ENCODE results near the gene PLAC1. TPM values are rescaled to one million over a fixed set of nuclear protein-coding genes. Genes with fewer than 3 reads are reported as not detected.

The PLAC1 gene
- total RNA-seq, 1 experiment from 2014 or later = 0.34 TPM

DNA sequence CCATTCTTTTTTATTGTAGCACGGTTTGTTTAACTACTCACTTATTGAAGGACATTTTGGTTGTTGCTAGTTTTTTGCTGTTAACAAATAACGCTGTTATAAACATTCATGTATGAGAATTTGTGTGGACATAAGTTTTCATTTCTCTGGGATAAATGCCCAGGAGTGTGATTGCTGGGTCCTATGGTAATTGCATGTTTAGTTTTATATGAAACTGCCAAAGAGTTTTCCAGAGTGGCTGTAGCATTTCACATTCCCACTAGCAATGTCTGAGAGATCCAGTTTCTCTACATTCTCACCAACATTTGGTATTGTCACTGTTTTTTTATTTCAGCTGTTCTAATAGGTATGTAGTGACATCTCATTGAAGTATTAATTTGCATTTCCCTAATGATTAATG is 66.8 kb downstream of the PLAC1 start:
- no peaks in the 10 kb centered on the region for H3K79me2 ChIP-seq (ENCODE audit: insufficient read depth, low read length)
- CTCF ChIA-PET = no interaction called here
- intact Hi-C loops (cut with micrococcal nuclease) = no loop called here
- no peak for DNase-seq (ENCODE audit: low read depth, low spot score)
- no TSS peak for BruUV-seq (replicated peaks)
- no peak overlapping the region for H2AFZ ChIP-seq (ENCODE audit: low read depth, low read length, poor library complexity, severe bottlenecking)
- ATAC-seq = no peak
- no peaks in the 10 kb centered on the region for H3K4me1 ChIP-seq (ENCODE audit: control insufficient read depth in 1 of 2, insufficient read depth in 2 of 2, low read length in 2 of 2)
- H3K27ac ChIP-seq (ENCODE audit: low read depth, low read length) = no peak overlapping the region
- no peaks in the 10 kb centered on the region for H3K9me2 ChIP-seq (ENCODE audit: insufficient read depth)
- no peaks in the 10 kb centered on the region for H3K27me3 ChIP-seq (ENCODE audit: insufficient read depth, low read length)
- POLR2A ChIA-PET = no interaction called here
- no peak overlapping the region for H3K4me3 ChIP-seq (replicated peaks in 1 of 2; ENCODE audit: low read depth in 1 of 2, low read length in 2 of 2)
- H3K36me3 ChIP-seq (ENCODE audit: control insufficient read depth in 1 of 2, insufficient read depth in 2 of 2, low read length in 2 of 2) = no peaks in the 10 kb centered on the region
- H4K20me1 ChIP-seq (ENCODE audit: insufficient read depth) = no peaks in the 10 kb centered on the region
- RAD21 ChIA-PET (ENCODE audit: low non-redundant PET in 1 of 2, low total read pairs in 2 of 2, uncharacterized antibody in 2 of 2, unreplicated experiment in 2 of 2) = no interaction called here
- no peak for TF ChIP-seq SIN3A (IDR thresholded peaks at IDR 0.05; ENCODE audit: low read depth)
- TF ChIP-seq RAD21 (IDR thresholded peaks at IDR 0.05; ENCODE audit: low read depth) = no peak
- TF ChIP-seq SRF (IDR thresholded peaks at IDR 0.05; ENCODE audit: low read depth) = no peak
- TF ChIP-seq, protein P1, sequence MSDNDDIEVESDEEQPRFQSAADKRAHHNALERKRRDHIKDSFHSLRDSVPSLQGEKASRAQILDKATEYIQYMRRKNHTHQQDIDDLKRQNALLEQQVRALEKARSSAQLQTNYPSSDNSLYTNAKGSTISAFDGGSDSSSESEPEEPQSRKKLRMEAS (IDR thresholded peaks at IDR 0.05) = no peak
- TF ChIP-seq YY1 (IDR thresholded peaks at IDR 0.05; ENCODE audit: extremely low read depth, insufficient replicate concordance, low read depth, low read length) = no peak
- no peak for TF ChIP-seq POLR2A (IDR thresholded peaks at IDR 0.05; ENCODE audit: borderline replicate concordance, extremely low read depth, insufficient read depth, insufficient read length)
- no peak for TF ChIP-seq POLR2AphosphoS5 (IDR thresholded peaks at IDR 0.05; ENCODE audit: low read depth, low read length)
- H3K9me3 ChIP-seq (ENCODE audit: control insufficient read depth in 1 of 2, insufficient read depth in 1 of 2, low read depth in 1 of 2, low read length in 2 of 2) = no peaks in the 10 kb centered on the region
- H3K9ac ChIP-seq (ENCODE audit: low read length) = no peak overlapping the region
- H3K4me2 ChIP-seq (ENCODE audit: low read length) = no peak overlapping the region

DNA sequence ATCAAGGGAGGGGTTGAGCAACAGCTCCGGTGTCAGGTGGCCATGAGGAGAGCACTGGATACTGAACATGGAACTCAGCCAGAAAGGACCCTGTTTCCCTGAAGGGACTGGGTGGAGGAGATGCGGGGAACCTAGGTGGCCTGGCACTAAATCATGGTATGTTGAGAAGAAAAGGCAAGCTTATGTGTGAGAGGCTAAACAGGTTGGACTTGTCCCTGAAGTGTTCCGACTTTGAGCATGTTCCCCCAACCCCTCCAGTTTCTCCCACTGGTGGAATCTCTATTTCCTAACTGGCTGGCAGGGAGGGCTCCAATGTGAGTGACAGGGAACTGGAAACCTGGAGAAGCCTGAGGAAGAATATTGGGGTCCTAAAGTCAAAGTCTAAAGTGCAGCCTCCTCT is 69.5 kb downstream of the PLAC1 start:
- CTCF ChIA-PET = no interaction called here
- POLR2A ChIA-PET = no interaction called here
- TF ChIP-seq JUND (IDR thresholded peaks at IDR 0.05) (no peak), SIN3A (IDR thresholded peaks at IDR 0.05; ENCODE audit: low read depth) (no peak), ZNF274 (IDR thresholded peaks at IDR 0.05; ENCODE audit: low read depth, low read length) (no peak), EZH2 (IDR thresholded peaks at IDR 0.05) (no peak), EZH2phosphoT487 (IDR thresholded peaks at IDR 0.05; ENCODE audit: borderline replicate concordance) (no peak), SP1 (IDR thresholded peaks at IDR 0.05; ENCODE audit: low read depth) (no peak), CEBPB (IDR thresholded peaks at IDR 0.05; ENCODE audit: low read depth) (no peak), POLR2A (IDR thresholded peaks at IDR 0.05; ENCODE audit: borderline replicate concordance, extremely low read depth, insufficient read depth, insufficient read length) (no peak), CBX3 (IDR thresholded peaks at IDR 0.05; ENCODE audit: low read depth) (no peak), ZFX (IDR thresholded peaks at IDR 0.05) (no peak), TCF7L2 (IDR thresholded peaks at IDR 0.05; ENCODE audit: borderline replicate concordance, extremely low read depth, insufficient read depth, insufficient read length) (no peak), YY1 (IDR thresholded peaks at IDR 0.05; ENCODE audit: extremely low read depth, insufficient replicate concordance, low read depth, low read length) (no peak), POLR2AphosphoS5 (IDR thresholded peaks at IDR 0.05; ENCODE audit: low read depth, low read length) (no peak), RAD21 (IDR thresholded peaks at IDR 0.05; ENCODE audit: low read depth) (no peak)
- TF ChIP-seq, protein P2, sequence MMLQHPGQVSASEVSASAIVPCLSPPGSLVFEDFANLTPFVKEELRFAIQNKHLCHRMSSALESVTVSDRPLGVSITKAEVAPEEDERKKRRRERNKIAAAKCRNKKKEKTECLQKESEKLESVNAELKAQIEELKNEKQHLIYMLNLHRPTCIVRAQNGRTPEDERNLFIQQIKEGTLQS (IDR thresholded peaks at IDR 0.05) = no peak
- TF ChIP-seq, protein P3, sequence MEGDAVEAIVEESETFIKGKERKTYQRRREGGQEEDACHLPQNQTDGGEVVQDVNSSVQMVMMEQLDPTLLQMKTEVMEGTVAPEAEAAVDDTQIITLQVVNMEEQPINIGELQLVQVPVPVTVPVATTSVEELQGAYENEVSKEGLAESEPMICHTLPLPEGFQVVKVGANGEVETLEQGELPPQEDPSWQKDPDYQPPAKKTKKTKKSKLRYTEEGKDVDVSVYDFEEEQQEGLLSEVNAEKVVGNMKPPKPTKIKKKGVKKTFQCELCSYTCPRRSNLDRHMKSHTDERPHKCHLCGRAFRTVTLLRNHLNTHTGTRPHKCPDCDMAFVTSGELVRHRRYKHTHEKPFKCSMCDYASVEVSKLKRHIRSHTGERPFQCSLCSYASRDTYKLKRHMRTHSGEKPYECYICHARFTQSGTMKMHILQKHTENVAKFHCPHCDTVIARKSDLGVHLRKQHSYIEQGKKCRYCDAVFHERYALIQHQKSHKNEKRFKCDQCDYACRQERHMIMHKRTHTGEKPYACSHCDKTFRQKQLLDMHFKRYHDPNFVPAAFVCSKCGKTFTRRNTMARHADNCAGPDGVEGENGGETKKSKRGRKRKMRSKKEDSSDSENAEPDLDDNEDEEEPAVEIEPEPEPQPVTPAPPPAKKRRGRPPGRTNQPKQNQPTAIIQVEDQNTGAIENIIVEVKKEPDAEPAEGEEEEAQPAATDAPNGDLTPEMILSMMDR (IDR thresholded peaks at IDR 0.05 in 2 of 3, conservative IDR thresholded peaks at IDR 0.05 in 1 of 3; ENCODE audit: borderline replicate concordance in 1 of 3, insufficient read depth in 1 of 3, low read depth in 2 of 3, low read length in 2 of 3) = no peak
- TF ChIP-seq, protein P1 (IDR thresholded peaks at IDR 0.05) = no peak

More for the DNA sequence above, 69.5 kb downstream of the PLAC1 start:
- Histone ChIP-seq H3K27ac (ENCODE audit: low read depth, low read length) (no peak overlapping the region), H2AFZ (ENCODE audit: low read depth, low read length, poor library complexity, severe bottlenecking) (no peak overlapping the region), H3K4me2 (ENCODE audit: low read length) (no peak overlapping the region), H3K79me2 (ENCODE audit: insufficient read depth, low read length) (no peaks in the 10 kb centered on the region), H3K9me2 (ENCODE audit: insufficient read depth) (no peaks in the 10 kb centered on the region), H3K36me3 (ENCODE audit: control insufficient read depth in 1 of 2, insufficient read depth in 2 of 2, low read length in 2 of 2) (no peaks in the 10 kb centered on the region), H3K4me1 (ENCODE audit: control insufficient read depth in 1 of 2, insufficient read depth in 2 of 2, low read length in 2 of 2) (no peaks in the 10 kb centered on the region), H3K27me3 (ENCODE audit: insufficient read depth, low read length) (no peaks in the 10 kb centered on the region), H3K9ac (ENCODE audit: low read length) (no peak overlapping the region), H4K20me1 (ENCODE audit: insufficient read depth) (no peaks in the 10 kb centered on the region), H3K4me3 (replicated peaks in 1 of 2; ENCODE audit: low read depth in 1 of 2, low read length in 2 of 2) (no peak overlapping the region), H3K9me3 (ENCODE audit: control insufficient read depth in 1 of 2, insufficient read depth in 1 of 2, low read depth in 1 of 2, low read length in 2 of 2) (no peaks in the 10 kb centered on the region)
- no TSS peak for BruUV-seq (replicated peaks)
- no peak for ATAC-seq
- no peak for DNase-seq (ENCODE audit: low read depth, low spot score)
- intact Hi-C loops (cut with micrococcal nuclease) = no loop called here
- RAD21 ChIA-PET (ENCODE audit: low non-redundant PET in 1 of 2, low total read pairs in 2 of 2, uncharacterized antibody in 2 of 2, unreplicated experiment in 2 of 2) = no interaction called here
